ACC112 (cell line): Measurements from ENCODE around the gene IL1RAPL1.

ENCODE experiments used
- H2AFZ ChIP-seq: fragments of 200-600 bp; sonication (generic); one replicate; pipeline ENCODE4 v1.6.0; 2017; ENCODE audit warnings: antibody characterized with exemption, low read length; ENCODE audit not compliant: unreplicated experiment
- H3K27ac ChIP-seq: fragments of 200-600 bp; sonication (generic); 2 replicates; pipeline ENCODE4 v1.5.1; 2014; ENCODE audit warnings: low read depth, mild to moderate bottlenecking, antibody characterized with exemption, low read length, moderate library complexity
- H3K27me3 ChIP-seq: fragments of 200-600 bp; sonication (generic); 2 replicates; pipeline ENCODE4 v1.6.1; 2014; ENCODE audit warnings: mild to moderate bottlenecking, antibody characterized with exemption, low read length, moderate library complexity, mixed read lengths; ENCODE audit not compliant: insufficient read depth
- H3K36me3 ChIP-seq: fragments of 200-600 bp; sonication (generic); 2 replicates; pipeline ENCODE4 v1.6.1; 2016; ENCODE audit warnings: mild to moderate bottlenecking, antibody characterized with exemption, low read length, moderate library complexity, mixed read lengths; ENCODE audit not compliant: insufficient read depth
- H3K4me1 ChIP-seq: fragments of 200-600 bp; sonication (generic); one replicate; pipeline ENCODE4 v1.6.1; 2016; ENCODE audit warnings: low read length, mixed read lengths; ENCODE audit not compliant: insufficient read depth, unreplicated experiment, control insufficient read depth
- H3K4me3 ChIP-seq: fragments of 200-600 bp; sonication (generic); 2 replicates; pipeline ENCODE4 v1.5.1; 2014; ENCODE audit warnings: mild to moderate bottlenecking, low read depth, low read length
- H3K79me2 ChIP-seq: fragments of 200-600 bp; sonication (generic); one replicate; pipeline ENCODE4 v1.6.0; 2016; ENCODE audit warnings: low read length; ENCODE audit not compliant: control insufficient read depth, unreplicated experiment, insufficient read depth

IL1RAPL1 gene

DNA sequence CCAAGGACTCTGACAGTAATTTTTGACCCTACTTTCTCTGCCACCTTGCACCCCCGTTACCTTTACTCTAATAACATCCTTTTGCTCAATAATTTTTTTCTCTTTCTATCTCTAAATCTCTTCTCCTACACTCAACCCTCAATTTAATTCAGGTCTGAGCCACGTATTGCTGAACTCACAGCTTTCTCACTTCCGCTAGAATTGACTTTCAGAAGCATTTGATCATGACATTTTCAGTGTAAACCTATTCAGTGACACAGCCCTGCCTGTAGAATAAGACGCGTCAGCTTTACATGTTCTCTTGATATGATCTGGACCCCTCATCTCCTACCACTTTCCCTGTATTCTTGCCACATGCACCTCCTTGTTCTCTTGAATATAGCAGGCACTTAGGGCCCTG is 1188.6 kb downstream of the IL1RAPL1 start:
- no peaks in the 10 kb centered on the region for H3K79me2 ChIP-seq
- no peak overlapping the region for H2AFZ ChIP-seq
- no peak overlapping the region for H3K27ac ChIP-seq
- no peaks in the 10 kb centered on the region for H3K36me3 ChIP-seq
- H3K27me3 ChIP-seq: no peaks in the 10 kb centered on the region
- H3K4me1 ChIP-seq: peaks cover 3% of the 10 kb centered on the region
- H3K4me3 ChIP-seq: no peak overlapping the region

DNA sequence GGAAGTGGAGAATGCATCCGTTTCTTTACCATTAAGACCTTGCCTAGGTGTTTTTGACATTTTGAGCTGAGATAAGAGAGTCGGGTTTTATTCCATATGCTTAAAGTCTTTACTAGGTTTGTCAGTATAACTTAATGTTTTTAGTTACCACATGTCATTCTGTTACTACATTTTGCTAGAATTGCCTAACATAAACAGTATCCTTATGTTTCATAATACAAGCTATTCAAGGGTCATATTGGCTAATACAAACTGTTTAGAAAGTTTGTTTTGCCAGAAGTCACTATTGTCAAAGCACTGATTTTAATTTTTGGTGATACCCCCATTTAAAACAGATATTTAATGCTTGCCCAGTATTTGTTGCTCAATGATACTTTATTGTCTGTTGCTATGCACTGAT is 1200.4 kb downstream of the IL1RAPL1 start:
- Histone ChIP-seq H3K27ac (no peak overlapping the region), H3K4me1 (no peaks in the 10 kb centered on the region), H2AFZ (no peak overlapping the region), H3K27me3 (no peaks in the 10 kb centered on the region), H3K4me3 (no peak overlapping the region), H3K36me3 (no peaks in the 10 kb centered on the region), H3K79me2 (no peaks in the 10 kb centered on the region)

DNA sequence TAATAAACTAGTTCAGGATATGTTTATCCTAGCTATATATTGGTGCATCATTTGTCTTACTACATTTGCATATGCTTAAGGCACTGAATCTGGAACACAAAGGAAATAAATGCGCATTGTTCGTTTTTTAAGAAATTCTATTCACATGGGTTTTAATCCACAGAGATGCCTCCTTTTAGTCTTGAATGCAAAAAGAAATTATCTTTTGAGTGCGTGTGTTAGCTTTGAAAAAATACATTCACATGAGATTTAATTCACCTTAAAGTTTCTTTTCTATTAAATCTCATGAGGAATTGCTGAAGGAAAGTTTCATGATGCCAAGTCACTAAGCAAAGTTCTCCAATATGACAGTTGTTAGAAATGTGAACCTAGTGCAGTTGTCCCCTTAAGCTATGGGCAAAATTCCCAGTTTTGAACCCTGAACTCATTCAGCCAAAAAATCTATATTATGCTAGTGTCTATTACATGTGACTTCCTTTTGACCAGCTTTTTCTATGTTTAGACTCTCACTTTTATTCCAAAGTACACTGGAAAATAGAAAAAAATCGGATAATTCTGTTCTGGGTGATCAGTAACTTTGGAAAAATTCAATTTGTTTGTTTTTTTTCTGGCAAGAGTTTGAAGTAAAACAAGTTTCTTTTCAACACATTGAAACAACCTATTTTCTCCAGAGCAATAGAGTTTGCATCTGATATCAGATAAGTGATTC is 1201.9 kb downstream of the IL1RAPL1 start:
- H3K4me1 ChIP-seq: no peaks in the 10 kb centered on the region
- H3K79me2 ChIP-seq: no peaks in the 10 kb centered on the region
- H2AFZ ChIP-seq: no peak overlapping the region
- no peaks in the 10 kb centered on the region for H3K27me3 ChIP-seq
- no peaks in the 10 kb centered on the region for H3K36me3 ChIP-seq
- no peak overlapping the region for H3K27ac ChIP-seq
- no peak overlapping the region for H3K4me3 ChIP-seq

DNA sequence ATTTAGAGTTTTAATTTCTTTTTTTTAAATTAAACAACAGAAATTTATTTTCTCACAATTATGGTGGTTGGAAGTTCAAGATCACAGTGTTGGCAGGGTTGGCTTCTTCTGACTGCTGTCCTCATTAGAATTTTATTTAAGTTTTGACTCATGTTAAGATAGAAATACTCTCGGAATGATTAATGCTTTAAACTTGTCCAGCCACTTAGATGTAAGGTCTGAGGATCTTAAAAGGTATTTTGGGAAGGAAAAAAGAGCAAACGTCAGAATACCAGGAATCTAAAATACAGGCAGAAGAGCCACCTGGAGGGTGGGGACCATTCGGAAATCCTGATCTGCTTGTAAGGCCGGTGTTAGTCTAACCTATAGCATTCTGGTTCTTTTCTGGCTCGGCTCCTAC is 1205.1 kb downstream of the IL1RAPL1 start:
- H3K27ac ChIP-seq: no peak overlapping the region
- H3K4me1 ChIP-seq: no peaks in the 10 kb centered on the region
- H3K36me3 ChIP-seq: no peaks in the 10 kb centered on the region
- H3K79me2 ChIP-seq: no peaks in the 10 kb centered on the region
- no peak overlapping the region for H2AFZ ChIP-seq
- H3K4me3 ChIP-seq: no peak overlapping the region
- H3K27me3 ChIP-seq: no peaks in the 10 kb centered on the region

DNA sequence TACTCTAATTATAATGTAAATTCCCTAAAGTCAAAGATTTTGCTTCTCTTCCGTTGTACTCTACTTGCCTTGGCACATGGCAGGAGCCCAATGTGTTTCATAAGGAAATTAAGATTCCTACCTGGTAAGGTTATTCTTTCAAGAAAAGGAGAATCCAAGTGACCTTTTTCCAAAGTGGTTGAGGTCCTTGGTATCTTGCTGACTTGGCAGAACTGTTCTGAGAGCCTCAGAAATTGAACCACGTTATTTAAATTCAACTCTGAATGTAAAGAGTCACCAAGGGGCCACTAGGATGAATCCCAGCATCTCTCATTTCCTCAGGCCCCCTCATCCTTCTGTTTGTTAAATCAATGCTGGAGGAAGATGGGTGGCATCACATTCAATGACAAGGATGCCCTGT is 1209.9 kb downstream of the IL1RAPL1 start:
- Histone ChIP-seq H3K4me3 (no peak overlapping the region), H3K27ac (no peak overlapping the region), H3K27me3 (no peaks in the 10 kb centered on the region), H3K79me2 (no peaks in the 10 kb centered on the region), H2AFZ (no peak overlapping the region), H3K4me1 (no peaks in the 10 kb centered on the region), H3K36me3 (no peaks in the 10 kb centered on the region)

DNA sequence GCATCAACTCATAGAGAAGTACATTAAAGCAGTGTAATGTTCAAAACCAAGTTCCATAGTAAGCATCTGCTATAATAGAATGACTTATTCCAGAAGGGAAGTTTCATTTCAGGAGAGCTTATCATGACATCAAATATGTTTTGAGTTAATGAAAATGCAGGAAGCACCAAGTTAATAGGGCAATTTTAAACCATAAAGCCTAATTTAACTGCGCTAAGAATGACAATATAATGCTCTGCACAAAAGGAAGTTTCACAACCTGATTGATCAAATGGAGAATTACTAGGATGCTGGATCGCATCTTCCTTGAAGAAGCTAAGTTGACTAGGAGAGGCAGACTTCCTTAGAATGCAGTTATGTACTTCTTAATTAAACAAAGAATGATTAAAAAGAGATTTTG is 1211.2 kb downstream of the IL1RAPL1 start:
- no peaks in the 10 kb centered on the region for H3K36me3 ChIP-seq
- no peak overlapping the region for H2AFZ ChIP-seq
- no peak overlapping the region for H3K27ac ChIP-seq
- H3K4me3 ChIP-seq: no peak overlapping the region
- H3K27me3 ChIP-seq: no peaks in the 10 kb centered on the region
- no peaks in the 10 kb centered on the region for H3K79me2 ChIP-seq
- no peaks in the 10 kb centered on the region for H3K4me1 ChIP-seq

DNA sequence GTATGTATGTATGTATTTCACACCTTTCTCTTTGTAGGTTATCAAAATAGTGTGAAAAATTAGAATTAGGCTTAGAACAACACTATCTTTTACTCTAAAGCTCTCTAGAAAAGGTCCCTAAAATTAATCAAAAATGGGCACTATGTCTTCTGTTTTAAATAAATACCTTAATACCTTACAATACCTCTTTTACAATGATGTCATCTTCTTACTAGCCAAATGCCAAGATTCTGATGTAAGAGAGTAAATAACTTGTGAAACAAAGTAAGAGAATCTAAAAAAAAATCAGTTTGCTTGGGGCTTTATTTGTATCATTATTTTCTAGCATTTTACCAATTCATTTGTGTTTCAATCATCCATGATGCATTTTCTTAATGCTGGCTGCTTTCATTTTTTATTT is 1225.9 kb downstream of the IL1RAPL1 start:
- Histone ChIP-seq H3K27me3 (no peaks in the 10 kb centered on the region), H3K27ac (no peak overlapping the region), H3K79me2 (no peaks in the 10 kb centered on the region), H2AFZ (no peak overlapping the region), H3K36me3 (no peaks in the 10 kb centered on the region), H3K4me3 (no peak overlapping the region), H3K4me1 (peaks cover 3% of the 10 kb centered on the region)

DNA sequence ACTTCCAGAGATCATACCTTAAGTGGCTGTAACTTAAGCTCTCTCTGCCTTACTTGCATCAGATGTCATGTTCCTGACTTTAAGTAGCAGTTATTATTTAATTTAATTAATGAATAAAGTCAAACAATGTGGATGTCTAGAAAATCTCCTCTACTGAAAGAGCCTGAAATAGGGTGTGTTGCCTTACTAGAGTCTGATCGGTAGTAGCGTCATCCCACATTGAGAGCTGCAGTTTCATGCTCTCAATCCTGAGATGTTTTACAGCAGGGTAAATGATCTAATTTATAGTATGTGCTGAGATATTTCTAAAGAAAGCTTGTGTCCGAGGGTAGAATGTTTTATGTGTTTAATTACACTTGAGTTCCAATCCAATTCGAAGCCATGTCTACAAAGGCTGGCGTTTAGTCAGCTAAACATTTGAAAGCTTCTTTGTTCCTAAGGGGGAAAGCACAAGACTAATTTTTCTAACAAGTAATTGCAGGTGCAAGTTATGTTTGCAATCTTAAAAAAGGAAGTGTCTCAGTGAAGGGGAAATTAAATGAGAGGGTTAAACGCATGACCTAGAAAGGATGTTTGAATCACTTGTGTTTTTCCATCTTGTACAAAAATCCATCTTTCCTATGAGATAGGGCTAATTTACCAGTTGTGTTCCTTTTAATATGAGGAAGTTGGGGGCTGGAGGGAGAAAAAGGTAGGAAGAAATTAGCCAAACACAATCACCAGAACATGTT is 1237.1 kb downstream of the IL1RAPL1 start:
- H3K79me2 ChIP-seq: no peaks in the 10 kb centered on the region
- no peaks in the 10 kb centered on the region for H3K4me1 ChIP-seq
- no peaks in the 10 kb centered on the region for H3K27me3 ChIP-seq
- H3K36me3 ChIP-seq: no peaks in the 10 kb centered on the region
- H3K4me3 ChIP-seq: no peak overlapping the region
- H3K27ac ChIP-seq: no peak overlapping the region
- no peak overlapping the region for H2AFZ ChIP-seq

DNA sequence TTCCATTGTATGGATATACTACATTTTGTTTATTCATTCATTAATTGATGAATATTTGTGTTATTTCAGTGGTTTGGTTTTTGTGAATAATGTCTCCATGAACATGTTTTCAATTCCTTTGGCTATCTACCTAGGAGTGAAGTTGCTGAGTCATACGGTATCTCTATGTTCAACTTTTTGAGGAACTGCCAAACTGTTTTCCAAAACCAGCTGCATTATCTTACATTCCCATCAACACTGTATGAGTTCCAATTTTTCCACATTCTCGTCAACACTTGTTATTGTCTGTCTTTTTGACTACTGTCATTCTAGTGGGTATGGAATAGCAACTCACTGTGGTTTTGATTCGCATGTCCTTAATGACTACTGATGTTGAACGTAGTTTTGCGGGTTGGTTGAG is 1239.5 kb downstream of the IL1RAPL1 start:
- H3K79me2 ChIP-seq: no peaks in the 10 kb centered on the region
- no peak overlapping the region for H3K27ac ChIP-seq
- H3K4me3 ChIP-seq: no peak overlapping the region
- no peak overlapping the region for H2AFZ ChIP-seq
- H3K36me3 ChIP-seq: no peaks in the 10 kb centered on the region
- H3K27me3 ChIP-seq: no peaks in the 10 kb centered on the region
- no peaks in the 10 kb centered on the region for H3K4me1 ChIP-seq

DNA sequence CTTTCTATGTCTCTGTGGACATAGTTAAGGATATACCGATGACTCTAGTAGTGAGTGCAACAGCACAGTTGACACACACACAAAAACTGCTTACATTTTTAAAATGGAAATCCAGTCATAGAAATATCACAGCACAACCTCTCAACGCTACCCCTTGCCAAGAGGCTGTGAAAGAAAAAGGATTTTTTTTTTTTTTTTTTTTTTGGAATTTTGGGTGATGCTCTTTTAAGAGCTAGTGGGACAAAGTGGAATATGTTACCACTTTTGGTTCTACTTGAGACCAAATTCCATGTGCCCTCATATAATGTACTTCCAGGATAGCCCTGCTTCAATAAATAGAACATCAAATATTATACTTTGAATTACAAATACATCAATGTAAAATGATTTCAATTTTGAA is 1247.1 kb downstream of the IL1RAPL1 start:
- no peaks in the 10 kb centered on the region for H3K4me1 ChIP-seq
- no peaks in the 10 kb centered on the region for H3K79me2 ChIP-seq
- no peaks in the 10 kb centered on the region for H3K27me3 ChIP-seq
- H2AFZ ChIP-seq: no peak overlapping the region
- no peak overlapping the region for H3K4me3 ChIP-seq
- no peaks in the 10 kb centered on the region for H3K36me3 ChIP-seq
- H3K27ac ChIP-seq: no peak overlapping the region

DNA sequence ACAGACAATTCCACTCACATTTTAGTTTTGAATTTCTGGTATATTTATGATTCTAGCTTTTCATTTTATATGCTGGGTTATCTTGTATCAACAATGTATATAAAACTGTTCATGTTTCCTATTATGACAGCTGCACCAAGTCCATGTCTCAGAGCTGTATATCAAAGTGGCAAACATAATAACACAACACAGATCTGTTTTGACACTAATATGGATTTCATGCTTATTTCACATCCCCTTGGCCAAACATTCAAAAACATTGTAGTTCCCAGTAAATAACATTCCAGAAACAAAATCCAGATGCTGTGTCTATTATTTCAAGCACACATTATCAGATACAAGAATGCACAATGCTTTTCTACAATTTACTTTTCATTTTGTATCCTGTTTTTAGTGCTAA is 1247.5 kb downstream of the IL1RAPL1 start:
- Histone ChIP-seq H2AFZ (no peak overlapping the region), H3K4me3 (no peak overlapping the region), H3K4me1 (no peaks in the 10 kb centered on the region), H3K27ac (no peak overlapping the region), H3K36me3 (no peaks in the 10 kb centered on the region), H3K27me3 (no peaks in the 10 kb centered on the region), H3K79me2 (no peaks in the 10 kb centered on the region)
